Neural progenitor cell (in vitro differentiated cells): Measurements from ENCODE around the gene SCLY.

Experiments
- EZH2 ChIP-seq: fragments of 200-600 bp; sonication (generic); IDR thresholded peaks from 2 replicates; pipeline ENCODE4 v1.6.1; 2017; ENCODE audit warnings: antibody characterized with exemption, mild to moderate bottlenecking, moderate library complexity
- TF ChIP-seq, protein P1 (sequence below): fragments of 200-600 bp; sonication (generic); IDR thresholded peaks from 2 replicates; pipeline ENCODE4 v1.5.1; 2017; ENCODE audit warnings: antibody characterized with exemption, mild to moderate bottlenecking

DNA sequence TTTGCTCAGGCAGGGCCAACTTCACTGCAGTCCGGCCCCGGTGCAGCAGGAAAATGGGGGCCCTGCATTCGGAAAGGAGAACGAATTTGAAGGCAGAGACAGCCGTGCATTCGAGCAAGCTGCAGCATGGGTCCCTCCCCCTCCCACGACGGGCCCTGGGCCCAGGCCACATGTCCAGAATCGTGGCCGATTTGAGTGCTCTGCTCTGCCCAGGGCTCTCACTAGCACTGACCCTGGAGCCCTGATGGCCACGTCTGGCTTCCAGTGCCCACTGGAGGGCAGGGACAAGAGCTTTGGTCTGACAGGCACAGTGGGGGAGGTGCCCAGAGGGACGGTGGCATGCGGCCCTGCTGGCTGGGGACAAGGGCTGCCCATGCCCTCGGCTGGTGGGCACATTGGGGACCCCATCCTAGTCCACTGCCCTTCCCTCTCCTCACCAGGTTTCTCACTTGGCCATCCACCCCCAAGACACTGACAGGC, 63.2 kb downstream of the SCLY start:
- TF ChIP-seq, protein P1, sequence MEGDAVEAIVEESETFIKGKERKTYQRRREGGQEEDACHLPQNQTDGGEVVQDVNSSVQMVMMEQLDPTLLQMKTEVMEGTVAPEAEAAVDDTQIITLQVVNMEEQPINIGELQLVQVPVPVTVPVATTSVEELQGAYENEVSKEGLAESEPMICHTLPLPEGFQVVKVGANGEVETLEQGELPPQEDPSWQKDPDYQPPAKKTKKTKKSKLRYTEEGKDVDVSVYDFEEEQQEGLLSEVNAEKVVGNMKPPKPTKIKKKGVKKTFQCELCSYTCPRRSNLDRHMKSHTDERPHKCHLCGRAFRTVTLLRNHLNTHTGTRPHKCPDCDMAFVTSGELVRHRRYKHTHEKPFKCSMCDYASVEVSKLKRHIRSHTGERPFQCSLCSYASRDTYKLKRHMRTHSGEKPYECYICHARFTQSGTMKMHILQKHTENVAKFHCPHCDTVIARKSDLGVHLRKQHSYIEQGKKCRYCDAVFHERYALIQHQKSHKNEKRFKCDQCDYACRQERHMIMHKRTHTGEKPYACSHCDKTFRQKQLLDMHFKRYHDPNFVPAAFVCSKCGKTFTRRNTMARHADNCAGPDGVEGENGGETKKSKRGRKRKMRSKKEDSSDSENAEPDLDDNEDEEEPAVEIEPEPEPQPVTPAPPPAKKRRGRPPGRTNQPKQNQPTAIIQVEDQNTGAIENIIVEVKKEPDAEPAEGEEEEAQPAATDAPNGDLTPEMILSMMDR: no peak
- no peak for TF ChIP-seq EZH2
